Glomerular endothelial cell (primary cell): Measurements from ENCODE around the gene KRTAP5-5. TPM values are rescaled to one million over a fixed set of nuclear protein-coding genes. Genes with fewer than 3 reads are reported as not detected.
"Not testable (repeated sequence)": the region's sequence is repeated elsewhere in the genome, so short reads cannot be mapped to it uniquely, and the experiment has no call there.

Experiments used
- DNase-seq: peaks from one replicate; pipeline ENCODE4 v3.0.0-alpha.2; 2011; ENCODE audit warnings: low read depth, low spot score; ENCODE audit errors: extremely low read depth
- total RNA-seq: library from RNA; depleted of rRNA; stranded (reverse); fragments of >200 nt; gene quantifications from 2 replicates; pipeline ENCODE4 v1.2.3, GENCODE V29; 2015

The KRTAP5-5 gene
- total RNA-seq = not detected in 2 replicates

- no peak for DNase-seq
These were observed at the start of gene KRTAP5-5 for GRCh38 chr11:1629326-1630185. Gene KRTAP5-5, plus strand, starts transcription at chr11:1629775. Its CDS starts 66 bp downstream, at chr11:1629841.

- no peak for DNase-seq
These were observed 47.6 kb upstream of the KRTAP5-5 start for GRCh38 chr11:1581976-1582375.

DNA sequence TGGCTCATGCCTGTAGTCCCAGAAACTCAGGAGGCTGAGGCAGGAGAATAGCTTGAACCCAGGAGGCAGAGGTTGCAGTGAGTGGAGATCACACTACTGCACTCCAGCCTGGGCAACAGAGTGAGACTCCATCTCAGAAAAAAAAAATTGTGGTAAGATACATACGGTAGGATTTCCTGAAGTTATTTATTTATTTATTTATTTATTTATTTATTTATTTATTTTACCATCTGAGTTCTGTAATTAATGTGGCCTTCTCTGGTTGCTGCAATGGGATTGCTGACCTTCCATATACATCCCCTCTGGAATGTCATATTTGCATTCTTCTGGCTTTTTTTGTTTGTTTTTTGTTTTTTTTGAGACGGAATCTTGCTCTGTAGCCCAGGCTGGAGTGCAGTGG lies 46.7 kb upstream of the KRTAP5-5 start:
- DNase-seq = not testable (repeated sequence)

- not testable (repeated sequence) for DNase-seq
These were observed 44.8 kb upstream of the KRTAP5-5 start, which contains the start of gene KRTAP5-1 for GRCh38 chr11:1584661-1585370. Gene KRTAP5-1, minus strand, starts transcription at chr11:1585283. Its CDS starts 34 bp downstream, at chr11:1585249.

- no peak for DNase-seq
These were observed 42.9 kb upstream of the KRTAP5-5 start for GRCh38 chr11:1586699-1587098.

DNA sequence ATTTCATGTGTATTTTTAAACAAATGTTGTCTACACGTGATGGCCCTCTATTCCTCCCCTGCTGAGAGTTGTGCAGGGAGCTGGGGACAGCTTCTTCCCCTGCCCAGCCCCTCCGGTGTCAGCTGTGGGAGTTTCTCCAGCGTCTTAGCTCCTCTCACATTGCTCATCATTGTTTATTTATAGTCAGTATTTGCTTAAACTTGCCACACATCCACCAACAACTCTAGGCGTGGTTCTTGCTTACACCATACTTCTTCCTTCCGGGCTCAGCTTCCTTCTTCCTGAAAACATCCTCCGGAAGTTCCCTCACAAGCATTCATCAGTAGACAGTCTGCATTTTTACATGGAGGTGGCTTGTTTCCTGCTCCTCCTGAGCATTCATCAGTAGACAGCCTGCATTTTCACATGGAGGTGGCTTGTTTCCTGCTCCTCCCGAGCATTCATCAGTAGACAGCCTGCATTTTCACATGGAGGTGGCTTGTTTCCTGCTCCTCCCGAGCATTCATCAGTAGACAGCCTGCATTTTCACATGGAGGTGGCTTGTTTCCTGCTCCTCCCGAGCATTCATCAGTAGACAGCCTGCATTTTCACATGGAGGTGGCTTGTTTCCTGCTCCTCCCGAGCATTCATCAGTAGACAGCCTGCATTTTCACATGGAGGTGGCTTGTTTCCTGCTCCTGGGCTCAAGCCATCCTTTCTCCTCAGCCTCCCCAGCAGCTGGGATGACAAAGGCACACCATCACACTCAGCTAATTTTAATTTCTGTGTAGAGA lies 40.2 kb upstream of the KRTAP5-5 start:
- not testable (repeated sequence) for DNase-seq

DNA sequence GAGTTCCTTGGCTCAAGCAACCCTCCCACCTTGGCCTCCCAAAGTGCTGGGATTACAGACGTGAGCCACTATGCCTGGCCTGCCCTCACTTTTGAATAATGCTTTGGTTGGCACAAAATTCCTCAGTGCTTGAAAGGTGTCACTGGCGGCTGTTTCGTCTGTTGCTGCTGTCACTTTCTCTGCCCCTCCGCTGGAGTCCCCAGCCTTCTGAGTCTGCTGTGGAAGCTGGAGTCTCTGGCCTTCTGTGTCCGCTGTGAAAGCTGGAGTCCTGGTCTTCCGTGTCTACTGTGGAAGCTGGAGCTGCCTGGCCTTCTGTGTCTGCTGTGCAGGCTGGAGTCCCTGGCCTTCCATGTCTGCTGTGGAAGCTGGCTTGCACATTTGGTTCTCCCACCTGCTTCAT lies 39.6 kb upstream of the KRTAP5-5 start:
- no peak for DNase-seq

- DNase-seq = no peak
These were observed 36.9 kb upstream of the KRTAP5-5 start for GRCh38 chr11:1592628-1593027.

DNA sequence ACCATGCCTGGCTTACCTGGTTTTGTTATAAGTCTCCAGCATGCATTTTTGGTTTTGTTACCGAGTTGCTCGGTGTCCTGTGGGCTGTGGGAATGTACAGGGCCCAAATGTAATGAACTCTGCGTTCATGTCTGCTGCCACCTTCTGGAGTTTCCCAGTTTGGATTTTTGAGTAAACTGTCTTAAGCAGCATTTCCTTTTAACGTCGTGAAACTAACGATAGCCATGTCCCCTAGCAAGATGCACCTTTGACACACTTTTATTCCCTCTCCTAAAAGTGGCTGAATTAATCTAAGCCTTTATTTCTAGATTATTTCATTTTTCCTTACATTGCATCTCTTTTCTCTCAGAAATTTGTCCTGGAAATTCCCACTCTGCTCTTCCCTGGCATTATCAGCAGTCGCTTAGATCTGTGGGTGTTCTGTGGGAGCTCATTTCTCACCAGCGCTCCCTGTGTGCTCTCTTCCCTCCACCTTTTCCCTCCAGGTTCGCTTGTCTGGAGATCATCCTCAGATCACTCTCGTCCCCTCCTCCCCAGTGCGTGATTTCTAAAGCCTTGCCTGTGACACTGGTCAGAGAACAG lies 33.5 kb upstream of the KRTAP5-5 start:
- not testable (repeated sequence) for DNase-seq

DNA sequence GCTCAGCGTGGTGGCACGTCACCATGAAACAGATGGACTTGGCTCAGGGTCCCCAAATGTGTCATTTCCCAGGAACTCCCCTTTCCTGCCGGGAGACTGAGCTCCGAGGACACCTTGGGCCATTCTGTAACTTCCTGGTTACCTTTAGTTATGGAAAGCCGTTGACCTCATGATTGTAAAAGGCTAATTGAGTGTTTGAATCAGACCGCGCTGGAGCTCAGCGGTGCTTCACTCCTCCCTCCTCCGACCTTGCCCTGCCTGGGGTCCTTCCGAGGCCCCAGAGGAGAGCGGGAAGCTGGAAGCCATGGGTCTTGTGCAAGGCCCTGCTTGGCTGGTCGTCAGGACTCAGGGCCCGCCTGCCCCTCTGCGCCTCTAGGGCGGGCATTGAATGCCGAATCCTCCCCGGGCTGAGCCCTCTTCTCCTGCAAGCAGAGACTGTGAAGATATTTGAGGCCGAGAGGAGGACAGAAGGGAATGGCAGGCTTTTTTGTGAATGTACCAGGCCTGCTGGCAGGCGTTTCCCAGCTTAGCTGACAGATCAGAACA lies 32.9 kb upstream of the KRTAP5-5 start:
- not testable (repeated sequence) for DNase-seq

DNA sequence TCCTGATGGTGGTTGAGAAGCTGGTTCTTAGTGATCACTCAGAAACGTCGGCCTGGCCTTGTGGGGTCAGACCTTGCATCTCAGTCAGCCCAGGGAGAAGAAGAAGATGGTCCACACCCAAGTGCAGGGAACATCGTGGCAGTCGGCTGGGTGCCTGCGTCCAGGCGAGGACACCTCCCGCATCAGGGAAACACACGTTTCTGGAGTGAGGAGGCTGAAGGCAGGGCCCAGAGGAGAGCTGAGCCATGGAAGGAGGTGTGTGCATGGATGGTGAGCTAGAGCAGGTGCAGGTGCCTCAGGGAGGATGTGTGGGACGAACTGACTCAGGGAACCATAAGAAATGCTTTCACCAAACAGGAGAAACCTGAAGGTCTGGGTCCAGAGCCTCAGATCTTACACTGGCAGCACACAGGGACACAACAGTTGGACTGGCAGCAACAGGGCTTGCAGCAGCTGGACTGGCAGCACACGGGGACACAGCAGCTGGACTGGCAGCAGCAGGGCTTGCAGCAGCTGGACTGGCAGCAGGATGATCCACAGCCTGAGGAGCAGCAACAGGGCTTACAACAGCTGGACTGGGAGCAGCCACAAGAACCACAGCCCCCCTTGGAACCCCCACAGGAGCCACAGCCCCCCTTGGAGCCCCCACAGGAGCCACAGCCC lies 32.1 kb upstream of the KRTAP5-5 start:
- no peak for DNase-seq

- DNase-seq = no peak
These were observed 31.6 kb upstream of the KRTAP5-5 start, which contains the start of gene KRTAP5-2 for GRCh38 chr11:1597994-1598380. Gene KRTAP5-2, minus strand, starts transcription at chr11:1598294. Its CDS starts 44 bp downstream, at chr11:1598250.

GRCh38 chr11:1598406-1598805 lies 31.2 kb upstream of the KRTAP5-5 start:
- not testable (repeated sequence) for DNase-seq

GRCh38 chr11:1598816-1599215 lies 30.8 kb upstream of the KRTAP5-5 start:
- no peak for DNase-seq

- no peak for DNase-seq
These were observed 28.9 kb upstream of the KRTAP5-5 start for GRCh38 chr11:1600626-1601025.

DNA sequence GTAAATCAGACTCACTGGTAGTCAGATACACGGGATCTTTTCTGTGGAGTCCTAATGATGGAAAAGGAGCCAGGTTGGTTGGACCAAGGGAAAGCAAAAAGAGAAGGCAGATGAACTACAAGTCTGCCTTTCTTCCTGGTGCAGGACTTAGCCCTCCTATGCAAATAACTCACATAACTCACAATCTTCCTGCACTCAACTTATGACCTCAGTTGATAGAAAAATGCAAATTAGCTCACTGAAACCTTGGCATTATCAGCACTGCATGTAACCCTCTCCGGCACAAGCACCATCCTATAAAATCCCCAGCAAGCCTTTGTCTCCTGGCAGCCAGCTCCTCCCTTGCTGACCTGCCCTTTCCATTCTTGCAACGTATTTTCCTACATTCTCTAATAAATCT lies 27.9 kb upstream of the KRTAP5-5 start:
- DNase-seq = not testable (repeated sequence)

GRCh38 chr11:1603629-1604028 lies 25.9 kb upstream of the KRTAP5-5 start:
- DNase-seq = no peak

DNA sequence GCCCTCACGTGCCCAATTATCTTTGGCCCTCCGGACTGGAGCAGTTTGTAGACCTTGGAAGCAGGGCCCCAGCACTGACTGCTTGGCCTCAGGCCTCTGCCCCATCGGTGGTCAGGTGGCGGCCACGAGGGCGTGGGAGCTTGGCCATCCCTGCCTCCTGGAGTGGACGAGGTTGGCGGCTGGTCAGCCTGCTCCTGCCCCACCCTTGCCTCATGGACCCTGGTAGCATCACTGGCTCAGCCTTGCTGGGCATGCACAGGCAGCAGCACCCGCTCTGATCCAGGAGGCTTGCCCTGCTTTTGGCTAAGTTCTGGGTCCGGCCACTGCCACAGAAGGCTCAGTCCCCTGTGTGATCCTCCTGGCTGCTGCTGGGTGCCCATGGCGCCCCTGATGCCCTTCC lies 25.4 kb upstream of the KRTAP5-5 start:
- DNase-seq = no peak

GRCh38 chr11:1604711-1605110 lies 24.9 kb upstream of the KRTAP5-5 start:
- no peak for DNase-seq

DNA sequence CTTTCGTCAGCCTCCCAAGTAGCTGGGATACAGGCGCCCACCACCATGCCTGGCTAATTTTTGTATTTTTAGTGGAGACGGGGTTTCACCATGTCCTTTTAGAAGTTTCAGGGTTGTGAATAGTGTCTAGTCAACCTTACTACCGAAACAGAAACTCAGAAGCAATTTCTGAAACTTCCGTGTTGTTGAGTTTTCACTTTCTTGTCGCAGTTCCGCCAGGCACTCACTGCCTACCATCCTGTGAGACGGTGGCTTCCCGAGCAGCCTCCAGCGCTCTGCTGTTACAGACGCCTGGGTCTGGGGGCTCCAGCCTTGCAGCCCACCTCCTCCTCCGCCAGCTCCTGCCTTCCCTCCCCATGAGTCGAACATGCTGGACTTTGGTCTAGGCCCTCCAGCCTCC lies 23.7 kb upstream of the KRTAP5-5 start:
- DNase-seq = not testable (repeated sequence)
